DLD1 (cell line): ENCODE results near the gene LGALS7.

Experiments
- in situ Hi-C: cut with HindIII; loops from 2 replicates; pipeline ENCODE4 v1.10.0; 2017; ENCODE audit warnings: low sequenced_read_pairs

The LGALS7 gene

GRCh38 chr19:38741670-38742069 lies 31.6 kb downstream of the LGALS7 start:
- in situ Hi-C loops: no loop called here

- in situ Hi-C loops: no loop called here
Measured at GRCh38 chr19:38740932-38741331, 32.4 kb downstream of the LGALS7 start.

- in situ Hi-C loops: no loop called here
Measured at GRCh38 chr19:38740257-38740592, 33.1 kb downstream of the LGALS7 start.

GRCh38 chr19:38739440-38740256 lies 33.7 kb downstream of the LGALS7 start:
- in situ Hi-C loops: no loop called here

- in situ Hi-C loops: no loop called here
Measured at GRCh38 chr19:38737921-38738737, 35.2 kb downstream of the LGALS7 start.

- in situ Hi-C loops: no loop called here
Measured at GRCh38 chr19:38737281-38737865, 35.9 kb downstream of the LGALS7 start.

- in situ Hi-C loops: no loop called here
Measured at GRCh38 chr19:38736413-38737280, 36.7 kb downstream of the LGALS7 start.

GRCh38 chr19:38736036-38736412 lies 37.3 kb downstream of the LGALS7 start:
- in situ Hi-C loops: no loop called here

- in situ Hi-C loops: no loop called here
Measured at GRCh38 chr19:38735257-38735686, 38.0 kb downstream of the LGALS7 start.

GRCh38 chr19:38734426-38735256 lies 38.7 kb downstream of the LGALS7 start:
- in situ Hi-C loops: no loop called here

GRCh38 chr19:38734176-38734425 lies 39.2 kb downstream of the LGALS7 start:
- in situ Hi-C loops: no loop called here

- in situ Hi-C loops: no loop called here
Measured at GRCh38 chr19:38733493-38734175, 39.7 kb downstream of the LGALS7 start.

- in situ Hi-C loops: no loop called here
Measured at GRCh38 chr19:38733241-38733492, 40.1 kb downstream of the LGALS7 start.

- in situ Hi-C loops: no loop called here
Measured at GRCh38 chr19:38731654-38732301, 41.5 kb downstream of the LGALS7 start.

GRCh38 chr19:38730731-38731589 lies 42.4 kb downstream of the LGALS7 start:
- in situ Hi-C loops: no loop called here

GRCh38 chr19:38730470-38730730 lies 42.9 kb downstream of the LGALS7 start:
- in situ Hi-C loops: no loop called here

- in situ Hi-C loops: no loop called here
Measured at GRCh38 chr19:38729653-38730469, 43.5 kb downstream of the LGALS7 start.
